GM18907 (cell line): Measurements from ENCODE around the gene NMNAT3.

Source experiments
- ATAC-seq: cut with Tn5 transposase; IDR thresholded peaks from one replicate; pipeline ENCODE4 v1.9.1; 2021; ENCODE audit warnings: mild to moderate bottlenecking, moderate library complexity; ENCODE audit not compliant: unreplicated experiment

Gene NMNAT3

GRCh38 chr3:139677388-139678155 lies at the start of gene NMNAT3:
Gene NMNAT3, minus strand, starts transcription at chr3:139677972. Its CDS starts 50,248 bp downstream, at chr3:139627724.
- ATAC-seq, result peak; percentile 97

- no peak for ATAC-seq
These were observed 43.6 kb upstream of the NMNAT3 start for GRCh38 chr3:139721370-139721769.

DNA sequence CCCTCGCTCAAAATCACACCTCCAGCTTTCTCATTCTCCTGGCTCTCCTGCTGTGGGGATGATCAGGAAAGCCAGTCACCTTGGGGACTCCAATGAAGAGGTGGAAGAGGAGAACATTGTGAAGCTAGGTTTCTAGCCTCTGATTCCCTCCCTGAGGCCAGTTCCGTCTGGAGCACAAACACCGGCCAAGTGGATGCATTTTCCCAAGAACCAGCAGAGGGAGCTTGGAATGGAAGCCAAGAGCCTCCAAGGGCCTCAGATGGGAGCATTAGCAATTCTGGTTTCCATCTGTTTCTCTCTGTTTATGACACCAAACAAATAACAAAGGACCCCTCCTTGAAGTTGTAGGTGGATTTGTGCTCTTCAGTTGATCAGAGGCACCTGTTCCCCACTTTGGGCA lies 40.6 kb upstream of the NMNAT3 start:
- ATAC-seq, result no peak

GRCh38 chr3:139716908-139717485 lies 39.2 kb upstream of the NMNAT3 start:
- ATAC-seq, result no peak

DNA sequence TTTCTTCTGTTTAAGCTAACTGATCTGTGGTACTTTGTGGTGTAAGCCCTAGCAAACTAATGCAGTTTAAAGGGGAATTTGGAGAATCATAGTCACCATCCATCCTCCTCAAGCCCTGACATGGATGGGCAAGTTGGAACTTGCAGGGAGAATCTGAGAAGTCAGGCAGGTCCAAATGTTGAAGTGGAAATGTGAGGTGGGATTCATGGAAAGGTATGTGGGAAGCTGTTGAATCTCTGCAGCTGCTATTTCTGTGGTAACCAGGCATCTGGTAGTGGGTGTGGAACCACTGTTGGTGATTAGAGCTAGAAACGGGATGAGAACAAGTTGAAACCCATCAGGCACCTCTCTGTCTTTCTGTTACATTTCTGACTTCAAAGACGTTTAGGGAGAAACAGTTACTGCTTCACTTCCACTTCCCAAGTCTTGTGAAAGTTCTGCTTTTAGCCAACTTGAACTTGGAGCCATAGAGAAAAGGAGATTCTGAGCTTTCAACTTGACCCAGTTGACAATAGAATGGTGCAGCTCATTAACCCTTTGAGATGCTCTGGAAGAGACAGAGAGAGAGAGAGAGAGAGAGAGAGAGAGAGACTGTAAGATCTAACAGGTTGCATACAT lies 38.1 kb upstream of the NMNAT3 start:
- no peak for ATAC-seq

GRCh38 chr3:139715166-139715565 lies 37.4 kb upstream of the NMNAT3 start:
- ATAC-seq, result no peak

DNA sequence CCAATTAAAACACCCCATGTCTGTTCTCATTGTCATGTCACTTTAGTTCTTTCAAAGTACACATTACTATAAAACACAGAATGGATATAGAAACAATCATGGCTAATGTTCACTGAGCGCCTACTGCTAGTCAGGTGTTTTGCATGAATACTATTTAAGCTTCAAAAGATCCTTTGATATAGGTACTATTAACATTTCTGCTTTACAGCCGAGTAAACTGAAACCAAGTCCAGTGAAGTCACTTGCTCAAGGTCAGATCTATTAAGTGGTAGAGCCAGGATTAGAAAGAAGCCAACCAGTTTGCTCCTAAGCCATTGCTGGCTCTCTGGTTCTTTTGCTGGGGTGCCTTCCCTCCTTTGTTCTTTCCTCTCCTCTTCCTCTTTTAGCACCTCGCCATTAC lies 32.4 kb upstream of the NMNAT3 start:
- ATAC-seq, result no peak

DNA sequence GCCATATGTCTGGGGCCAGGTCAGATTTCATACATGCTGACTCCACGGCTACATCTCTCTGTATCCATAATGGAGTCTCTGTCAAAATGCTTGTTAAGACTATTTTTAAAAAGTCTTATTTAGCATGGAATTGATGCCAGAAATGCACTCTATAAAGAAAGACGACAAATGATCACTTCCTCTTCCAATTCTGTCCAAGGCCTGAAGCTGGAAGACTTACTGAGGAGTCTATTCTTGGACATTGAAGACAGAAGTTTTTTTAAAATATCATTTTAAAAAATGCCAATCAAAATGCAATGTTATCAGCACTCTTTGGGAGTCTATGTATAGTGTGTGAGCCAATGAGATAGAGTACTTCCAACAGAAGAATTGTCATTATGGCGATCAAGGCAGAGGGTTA lies 27.9 kb upstream of the NMNAT3 start:
- ATAC-seq, result no peak

- ATAC-seq, result no peak
These were observed 18.5 kb upstream of the NMNAT3 start for GRCh38 chr3:139696314-139696604.

- no peak for ATAC-seq
These were observed 17.9 kb upstream of the NMNAT3 start for GRCh38 chr3:139695426-139696313.

DNA sequence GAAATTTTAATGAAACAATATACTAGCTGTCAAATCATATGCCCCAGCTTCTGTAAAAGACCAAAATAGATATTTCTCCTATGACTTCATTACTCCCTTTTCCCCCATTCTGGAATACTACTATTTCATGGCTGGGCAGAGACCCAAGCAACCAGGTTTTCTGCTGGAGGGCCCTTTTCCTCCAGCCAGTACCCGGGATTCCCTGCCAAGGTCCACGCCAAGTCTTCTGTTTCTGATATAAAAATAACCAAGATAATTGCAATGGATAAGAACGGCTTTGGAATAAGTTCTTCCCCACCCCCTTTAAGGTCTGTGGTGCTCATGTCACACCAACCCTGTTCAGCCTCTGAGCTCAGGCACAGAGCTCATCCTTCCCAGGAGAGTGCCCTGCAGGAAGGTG lies 17.2 kb upstream of the NMNAT3 start:
- ATAC-seq, result no peak

GRCh38 chr3:139694542-139694941 lies 16.8 kb upstream of the NMNAT3 start:
- ATAC-seq, result no peak

GRCh38 chr3:139691619-139692018 lies 13.8 kb upstream of the NMNAT3 start:
- ATAC-seq, result no peak

DNA sequence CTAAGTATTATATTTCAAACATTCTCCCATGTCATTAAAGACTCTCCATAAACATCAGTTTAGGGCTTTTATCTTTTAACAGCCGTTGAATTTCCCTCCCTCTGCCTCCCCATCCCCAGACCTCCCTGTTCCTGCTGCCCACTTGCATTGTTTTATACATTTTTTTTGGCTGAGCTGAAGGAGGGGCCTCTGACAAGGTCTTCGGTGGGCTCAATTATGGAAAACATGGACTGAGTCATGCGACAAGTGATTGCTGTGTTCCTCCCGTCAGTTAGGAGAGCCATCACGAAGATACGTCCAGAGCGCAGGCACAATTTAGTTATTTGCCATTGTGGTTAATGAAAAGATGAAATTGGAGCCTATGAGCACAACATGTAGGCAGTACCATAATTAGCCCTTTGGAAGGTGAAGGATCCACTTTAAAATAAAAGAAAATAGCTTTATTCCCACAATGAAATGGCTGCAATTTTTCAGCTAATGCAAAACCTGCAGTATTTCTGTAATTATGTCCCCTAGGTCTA lies 12.0 kb upstream of the NMNAT3 start:
- ATAC-seq, result no peak

DNA sequence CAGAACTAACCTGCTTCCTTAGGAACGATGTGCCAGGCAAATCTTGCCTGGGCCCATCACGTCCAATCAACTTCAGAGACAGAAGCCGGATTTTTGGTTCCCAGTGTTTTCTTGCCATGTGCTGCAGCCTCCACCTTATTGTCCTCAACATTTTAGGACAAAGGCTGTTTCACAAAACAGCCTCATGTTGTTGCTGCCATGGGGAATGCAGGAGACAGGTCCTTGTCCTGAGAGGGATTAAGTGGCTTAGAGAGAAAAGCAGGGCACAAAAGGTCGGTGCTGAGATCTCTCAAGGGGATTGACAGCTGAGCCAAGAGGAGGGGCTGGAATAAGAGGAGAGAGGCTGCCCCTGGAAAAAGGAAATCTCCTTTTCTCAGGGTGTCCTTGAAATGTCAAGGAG lies 11.3 kb upstream of the NMNAT3 start:
- no peak for ATAC-seq

- no peak for ATAC-seq
These were observed 9.7 kb upstream of the NMNAT3 start for GRCh38 chr3:139687431-139687830.

DNA sequence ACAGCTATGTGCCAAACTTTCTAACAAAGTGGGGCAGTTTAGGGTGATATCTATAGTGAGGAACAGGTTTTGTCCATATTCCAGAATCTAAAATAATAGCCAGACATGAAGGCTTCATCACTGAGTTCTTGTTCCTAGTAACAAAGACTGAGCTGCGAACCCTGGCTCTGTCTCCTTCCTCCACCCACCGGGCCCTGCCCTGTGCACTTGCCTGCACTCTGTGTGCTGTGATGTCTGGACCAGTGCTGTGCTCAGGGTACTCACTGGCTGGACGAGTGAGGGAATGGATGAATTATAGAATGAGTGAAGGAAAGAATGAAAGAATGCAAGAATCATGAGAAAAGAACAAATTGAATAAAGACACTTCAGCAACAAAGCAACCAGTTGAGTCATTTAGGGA lies 8.9 kb upstream of the NMNAT3 start:
- ATAC-seq, result no peak

- no peak for ATAC-seq
These were observed 8.4 kb upstream of the NMNAT3 start for GRCh38 chr3:139686206-139686605.

DNA sequence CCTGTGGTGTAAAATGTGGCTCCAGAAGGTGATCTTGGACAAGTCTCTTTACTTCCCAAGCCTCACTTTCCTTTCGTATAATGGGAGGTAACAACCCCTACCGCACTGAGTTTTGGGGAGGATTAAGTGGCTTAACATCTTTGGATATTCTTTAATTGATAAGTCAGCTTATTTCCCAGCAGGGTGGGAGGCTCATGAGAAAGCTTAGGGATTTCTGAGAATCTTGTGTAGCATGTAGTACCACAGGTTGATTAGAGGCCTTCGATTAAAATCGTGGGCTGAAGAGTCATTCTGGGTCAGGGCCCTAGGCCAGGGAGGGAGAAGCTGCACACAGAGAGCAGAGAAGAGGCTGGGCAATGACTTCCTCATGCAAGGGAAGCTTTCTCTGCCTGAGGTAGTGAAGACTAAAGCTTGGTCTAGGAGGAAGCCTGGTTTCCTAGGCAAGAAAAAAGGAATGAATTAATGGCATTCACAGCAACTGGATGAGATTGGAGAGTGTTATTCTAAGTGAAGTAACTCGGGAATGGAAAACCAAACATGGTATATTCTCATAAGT lies 1.5 kb upstream of the NMNAT3 start:
- no peak for ATAC-seq

DNA sequence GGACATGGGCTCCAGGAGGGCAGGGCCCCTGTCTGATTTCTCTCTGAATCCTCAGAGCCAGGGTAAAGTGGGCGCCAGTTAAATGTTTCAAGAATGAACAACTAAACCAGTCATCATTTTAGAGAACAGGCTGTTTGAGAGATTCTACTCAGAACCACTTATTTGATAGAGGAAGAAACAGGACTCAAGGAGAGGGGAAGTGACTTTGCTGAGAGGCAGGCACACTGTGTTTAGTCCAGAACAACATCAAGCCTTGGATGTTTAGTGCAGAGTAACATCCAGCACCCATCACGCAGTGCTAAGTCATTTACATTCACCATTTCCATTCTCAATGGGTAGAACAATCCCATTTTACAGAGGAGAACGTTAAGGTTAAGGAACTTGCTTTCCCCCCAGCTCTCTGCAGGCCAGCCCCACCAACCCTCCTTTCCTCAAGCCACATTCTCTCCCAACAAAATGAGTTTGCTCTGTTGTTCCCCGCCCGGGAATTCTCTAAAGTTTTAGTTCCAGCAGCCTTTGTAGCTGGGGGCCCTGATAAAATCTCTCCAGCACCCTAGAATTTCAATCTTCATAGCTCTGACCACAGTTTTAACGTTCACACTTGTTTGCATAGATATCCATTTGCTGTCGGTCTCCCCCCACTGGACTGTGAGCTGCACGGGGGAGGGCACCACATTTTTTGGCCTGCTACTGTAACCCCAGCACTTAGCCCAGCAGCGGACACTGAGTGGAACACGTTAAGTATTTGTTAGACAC lies 962 bp downstream of the NMNAT3 start:
- no peak for ATAC-seq
